Right renal pelvis (tissue), 4 donors: ENCODE data around the gene CHN2. TPM values are rescaled to one million over a fixed set of nuclear protein-coding genes. Genes with fewer than 3 reads are reported as not detected.
"Not testable (repeated sequence)": the region's sequence is repeated elsewhere in the genome, so short reads cannot be mapped to it uniquely, and the experiment has no call there.

Source experiments
- DNase-seq, 4 donors: peaks; one replicate each; pipeline ENCODE4 v3.0.0-alpha.2; 2013; ENCODE audit warnings: low read depth in 4 of 4, low spot score in 3 of 4, missing footprints in 1 of 4
- polyA plus RNA-seq, 4 donors: library from polyadenylated mRNA; unstranded; fragments of 120-200 nt; gene quantifications; one replicate each; pipeline ENCODE4 v1.2.1, GENCODE V29; 2013; ENCODE audit not compliant: insufficient read length in 4 of 4

Gene CHN2
- polyA plus RNA-seq, 4 donors, result 10.5 to 23.1 (median 17.6) TPM

- no peak for DNase-seq
These were observed 316.8 kb downstream of the CHN2 start for GRCh38 chr7:29511337-29511736.

GRCh38 chr7:29511851-29512250 is 317.3 kb downstream of the CHN2 start:
- no peak for DNase-seq

GRCh38 chr7:29516491-29516890 is 321.9 kb downstream of the CHN2 start:
- no peak for DNase-seq

- DNase-seq, result no peak
These were observed 324.0 kb downstream of the CHN2 start for GRCh38 chr7:29518616-29519015.

- DNase-seq, result no peak
These were observed 329.2 kb downstream of the CHN2 start for GRCh38 chr7:29523728-29524127.

GRCh38 chr7:29527505-29528108 is 333.0 kb downstream of the CHN2 start:
- DNase-seq, result no peak

GRCh38 chr7:29528526-29528925 is 334.0 kb downstream of the CHN2 start:
- DNase-seq, result not testable (repeated sequence)

Other genes starting within 250 kb of the CHN2 start
- 10 to 100 TPM; 51.4 to 67.7 (median 59.9) TPM for gene TRIL, start 236.4 kb upstream of the CHN2 start, polyA plus RNA-seq
- 10 to 100 TPM; 50.6 to 78.7 (median 72.5) TPM for gene CPVL, start 48.2 kb upstream of the CHN2 start, polyA plus RNA-seq